Stimulated activated CD4-positive, alpha-beta T cell treated with anti-CD3 and anti-CD28 coated beads, Interleukin-1b, Interleukin-23, amount 100 ng/mL, for 1 hour (primary cell): ENCODE measurements around the gene MYBBP1A.

Source experiments
- DNase-seq, 2 donors: peaks; one replicate each; pipeline ENCODE4 v3.0.0-alpha.2; 2020; ENCODE audit warnings: low read depth in 2 of 2

The MYBBP1A gene

DNA sequence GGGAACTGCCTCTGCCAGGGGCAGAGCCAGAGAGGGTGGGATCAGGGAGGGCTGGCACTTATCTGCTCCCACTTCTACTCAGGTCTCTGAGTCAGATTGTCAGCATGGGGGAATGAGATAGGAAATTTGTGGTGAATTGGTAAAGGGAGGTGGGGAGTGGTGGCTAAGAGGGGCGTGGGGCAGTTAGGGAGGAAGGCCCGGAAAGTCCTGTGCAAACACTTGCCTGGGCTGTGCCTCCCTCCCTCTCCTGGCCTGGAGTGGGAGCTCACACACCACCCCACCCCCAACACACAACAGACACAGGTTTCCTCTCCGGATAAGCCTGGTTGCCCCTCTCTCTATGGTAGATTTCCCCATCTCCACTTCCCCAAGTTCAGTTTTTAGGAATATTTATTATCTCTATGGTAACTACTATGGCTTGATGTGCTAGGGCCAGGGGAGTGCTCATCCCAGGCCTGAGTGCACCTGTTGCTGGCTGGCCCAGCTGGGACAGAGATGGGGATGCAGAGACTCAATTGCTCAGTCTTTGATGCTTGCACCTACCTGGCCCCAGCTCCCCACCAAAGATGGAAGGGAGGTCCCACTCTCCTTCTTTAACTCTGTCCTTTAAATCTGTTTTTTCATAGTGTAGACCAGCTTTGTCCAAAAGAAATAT is 53.8 kb downstream of the MYBBP1A start:
- no peak for DNase-seq

DNA sequence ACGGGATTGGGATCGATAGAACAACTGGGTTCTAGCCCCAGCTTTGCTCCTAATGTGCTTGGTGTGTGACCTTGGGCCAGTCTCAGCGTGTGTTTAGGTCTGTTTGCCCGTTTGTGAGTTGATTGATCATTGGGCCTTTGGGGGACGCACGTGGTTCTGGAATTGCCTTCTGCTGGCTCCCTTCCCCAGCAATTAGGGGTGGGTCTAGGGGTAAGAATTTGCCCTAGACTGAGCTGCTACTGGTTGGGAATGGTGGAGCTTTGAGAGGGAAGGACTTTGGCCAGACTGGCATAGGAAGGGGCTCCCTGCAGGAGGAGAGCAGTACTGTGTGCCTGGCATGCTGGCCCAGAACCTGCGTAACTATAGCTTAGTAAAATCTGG is 55.0 kb downstream of the MYBBP1A start:
- no peak for DNase-seq

DNA sequence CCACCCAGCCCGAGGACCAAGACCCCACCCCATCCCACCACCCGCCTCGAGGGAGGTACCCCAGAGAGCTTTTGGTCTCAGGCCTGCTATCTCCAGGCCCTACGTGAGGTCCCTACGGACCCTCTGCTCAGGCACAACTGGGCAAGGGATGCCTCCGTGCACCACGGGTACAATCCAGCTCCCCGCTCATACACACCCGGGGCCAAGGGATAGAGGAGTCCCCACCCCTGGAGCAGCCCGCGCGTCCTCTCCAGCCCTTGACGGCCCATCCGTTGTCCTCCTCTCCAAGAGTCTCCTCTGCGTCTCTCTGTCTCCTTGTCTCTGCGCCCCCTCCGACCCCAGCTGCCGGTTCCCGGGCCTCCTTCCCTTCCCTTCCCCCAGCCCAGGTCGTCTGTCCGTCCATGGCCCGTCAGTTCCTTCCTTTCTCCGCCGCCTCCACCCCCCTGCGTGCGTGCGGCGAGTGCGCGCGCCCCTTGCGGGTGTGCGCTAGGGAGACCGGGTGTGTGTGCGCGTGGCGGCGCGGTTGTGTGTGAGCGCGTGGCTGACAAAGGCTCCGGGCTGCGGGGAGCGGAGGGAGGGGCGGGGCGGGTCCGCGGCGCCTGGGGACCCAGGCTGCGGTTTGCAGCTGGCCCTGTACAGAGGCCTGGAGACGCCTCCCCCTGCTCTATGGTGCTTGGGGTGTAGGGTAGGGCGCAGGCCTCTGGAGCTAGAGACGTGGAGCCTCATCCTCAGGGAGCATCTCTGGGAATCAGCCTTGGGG is 55.6 kb downstream of the MYBBP1A start:
- no peak for DNase-seq

DNA sequence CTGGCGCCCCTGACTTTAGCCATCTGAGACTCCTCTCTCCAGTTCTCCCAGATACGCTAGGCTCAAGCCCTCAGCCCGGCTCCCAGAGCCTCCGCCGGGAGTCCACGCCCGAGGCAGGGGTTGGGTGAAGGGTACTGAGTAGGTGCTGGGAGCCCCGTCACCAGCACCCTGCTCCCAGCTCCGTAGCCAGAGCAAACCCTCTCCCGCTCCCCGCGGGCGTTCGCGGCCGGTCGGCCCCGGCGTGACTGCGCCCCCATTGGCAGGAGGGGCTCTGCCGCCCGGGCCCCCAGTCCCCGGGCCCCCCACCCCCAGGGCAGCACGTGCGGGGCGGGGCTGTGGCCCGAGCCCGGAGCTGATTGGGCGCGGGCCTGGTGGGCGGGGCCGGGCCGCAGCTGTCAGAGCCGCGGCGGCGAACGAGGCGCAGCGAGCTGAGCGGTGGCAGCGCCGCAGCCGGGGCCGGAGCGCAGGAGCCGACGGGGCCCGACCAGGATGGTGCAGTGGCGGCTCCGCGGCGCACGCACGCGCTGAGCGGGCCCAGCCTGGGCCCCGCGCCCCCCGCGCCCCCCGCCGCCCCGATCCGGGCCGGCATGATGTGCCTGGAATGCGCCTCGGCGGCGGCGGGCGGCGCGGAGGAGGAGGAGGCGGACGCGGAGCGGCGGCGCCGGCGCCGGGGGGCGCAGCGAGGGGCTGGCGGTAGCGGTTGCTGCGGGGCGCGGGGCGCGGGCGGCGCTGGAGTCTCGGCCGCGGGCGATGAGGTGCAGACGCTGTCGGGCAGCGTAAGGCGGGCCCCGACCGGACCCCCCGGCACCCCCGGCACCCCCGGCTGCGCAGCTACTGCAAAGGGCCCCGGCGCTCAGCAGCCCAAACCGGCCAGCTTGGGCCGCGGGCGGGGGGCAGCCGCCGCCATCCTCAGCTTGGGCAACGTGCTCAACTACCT is 56.5 kb downstream of the MYBBP1A start, which contains the start of gene SPNS2:
TSS of gene SPNS2 (plus strand) at position 421 of the 937 bp plus-strand sequence. CDS start at position 588, 167 bp downstream.
- peak in 1 of 2 donors; percentile 49 for DNase-seq

DNA sequence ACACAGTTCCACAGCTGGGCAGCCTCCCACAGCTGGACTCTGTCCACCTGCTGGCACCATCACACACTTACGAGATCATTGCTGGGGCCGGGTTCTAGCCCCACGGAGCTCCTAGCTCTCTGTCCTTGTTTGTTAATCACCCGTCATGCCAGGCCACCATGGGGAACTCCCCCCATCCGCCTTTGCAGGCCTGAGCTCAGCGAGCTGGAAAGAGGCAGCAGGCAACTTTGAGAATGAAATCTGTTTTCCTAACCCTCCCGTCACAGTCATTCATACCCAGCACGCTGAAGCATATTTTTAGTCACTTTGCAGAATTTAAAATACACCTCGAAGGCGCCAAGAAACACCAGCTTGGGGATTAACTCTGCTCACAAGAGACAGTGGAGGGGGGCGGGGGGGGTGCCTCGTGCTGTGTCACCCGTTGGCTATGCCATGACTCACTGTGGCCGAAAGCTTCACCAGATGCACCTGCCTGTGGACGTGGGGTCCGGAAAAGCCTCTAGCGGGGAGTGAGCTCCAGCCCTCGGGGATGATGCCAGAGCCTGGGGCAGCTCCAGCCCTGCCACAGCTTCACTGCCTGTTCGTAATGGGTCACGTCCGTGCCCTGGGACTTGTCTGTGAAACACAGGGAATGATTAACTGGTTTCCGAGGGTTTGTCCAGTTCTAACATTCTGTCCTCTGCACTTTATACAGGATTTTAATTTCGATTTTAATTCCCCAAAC is 57.9 kb downstream of the MYBBP1A start:
- DNase-seq: no peak

DNA sequence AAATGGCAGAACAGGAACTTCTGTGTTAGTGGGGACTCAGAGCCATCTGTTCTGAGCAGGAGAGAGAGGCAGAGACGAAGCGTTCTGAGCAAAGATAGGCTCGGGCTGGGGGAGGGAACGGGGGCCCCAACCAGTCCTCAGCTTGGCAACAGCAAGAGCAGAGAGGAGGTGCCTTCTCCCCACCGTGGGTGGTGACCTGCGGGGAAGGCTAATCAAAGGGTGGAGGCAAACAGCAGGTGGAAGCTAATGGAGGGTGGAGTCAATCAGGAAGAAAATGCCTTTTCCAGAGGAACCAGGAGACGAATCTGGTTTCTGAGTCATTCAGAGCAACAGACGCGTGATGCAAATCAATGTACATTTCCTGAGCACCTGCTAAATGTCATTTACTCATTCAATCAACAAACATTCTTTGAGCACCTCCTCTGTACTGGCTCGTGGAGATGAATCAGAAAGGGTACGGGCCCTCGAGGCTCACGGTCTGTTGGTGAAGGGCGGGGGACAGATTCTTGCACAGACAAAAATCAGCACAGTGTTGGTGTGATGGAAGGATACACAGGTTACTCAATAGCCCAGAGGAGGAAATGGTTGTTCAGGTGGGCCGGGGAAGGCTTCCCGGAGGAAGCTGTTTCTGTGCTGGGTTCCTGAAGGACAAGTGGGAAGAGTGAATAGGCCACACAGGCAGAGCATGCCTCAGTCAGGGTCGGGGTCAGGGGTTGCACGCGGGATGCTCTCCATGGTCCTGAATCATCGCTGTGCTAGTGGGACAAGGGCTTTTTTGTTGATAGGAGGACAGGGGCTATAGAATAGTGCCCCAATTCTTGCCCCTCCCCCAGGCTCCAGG is 62.2 kb downstream of the MYBBP1A start:
- DNase-seq: no peak

DNA sequence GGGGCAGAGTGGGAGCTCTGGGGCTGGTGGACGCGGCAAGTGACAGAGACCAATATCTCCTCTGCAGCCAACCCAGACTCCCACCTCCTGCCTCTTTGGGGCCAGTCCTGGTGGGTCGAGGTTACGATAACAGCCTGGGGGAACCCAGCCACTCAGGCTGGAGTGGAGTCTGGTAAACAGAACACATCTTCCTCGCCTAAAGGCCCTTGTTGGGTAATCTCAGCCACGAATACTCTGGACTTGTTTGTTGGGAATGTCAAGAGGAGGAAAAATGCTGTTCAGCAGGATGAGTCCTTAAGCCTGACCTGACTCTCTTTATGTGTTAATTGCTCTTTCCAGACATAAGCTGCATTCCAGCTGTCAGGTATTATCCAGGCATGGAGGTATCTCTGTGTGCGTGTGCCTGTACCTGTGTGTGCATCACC is 64.5 kb downstream of the MYBBP1A start:
- no peak for DNase-seq

DNA sequence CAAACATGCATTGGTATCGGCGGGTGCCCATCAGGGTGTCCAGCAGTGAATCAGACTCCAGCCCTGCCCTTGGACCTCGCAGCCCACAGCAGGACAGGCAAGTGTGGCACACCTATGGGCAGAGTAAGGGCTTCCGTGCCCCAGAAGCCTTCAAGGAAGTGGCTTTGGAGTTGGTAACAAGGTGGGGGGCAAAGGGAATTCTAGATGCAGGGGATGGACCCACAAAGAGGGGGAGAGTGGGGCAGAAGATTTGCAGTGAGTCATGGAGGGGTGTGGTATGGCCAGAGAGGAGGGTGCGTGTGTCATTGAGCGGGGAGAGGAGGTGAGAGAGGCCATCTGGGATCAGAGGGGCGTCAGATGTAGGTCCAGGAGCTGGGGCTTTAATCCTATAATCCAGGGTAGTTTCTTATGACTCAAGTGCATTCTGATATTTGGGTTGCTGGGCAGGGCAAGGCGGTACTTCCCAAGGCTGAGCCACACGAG is 65.0 kb downstream of the MYBBP1A start:
- no peak for DNase-seq

DNA sequence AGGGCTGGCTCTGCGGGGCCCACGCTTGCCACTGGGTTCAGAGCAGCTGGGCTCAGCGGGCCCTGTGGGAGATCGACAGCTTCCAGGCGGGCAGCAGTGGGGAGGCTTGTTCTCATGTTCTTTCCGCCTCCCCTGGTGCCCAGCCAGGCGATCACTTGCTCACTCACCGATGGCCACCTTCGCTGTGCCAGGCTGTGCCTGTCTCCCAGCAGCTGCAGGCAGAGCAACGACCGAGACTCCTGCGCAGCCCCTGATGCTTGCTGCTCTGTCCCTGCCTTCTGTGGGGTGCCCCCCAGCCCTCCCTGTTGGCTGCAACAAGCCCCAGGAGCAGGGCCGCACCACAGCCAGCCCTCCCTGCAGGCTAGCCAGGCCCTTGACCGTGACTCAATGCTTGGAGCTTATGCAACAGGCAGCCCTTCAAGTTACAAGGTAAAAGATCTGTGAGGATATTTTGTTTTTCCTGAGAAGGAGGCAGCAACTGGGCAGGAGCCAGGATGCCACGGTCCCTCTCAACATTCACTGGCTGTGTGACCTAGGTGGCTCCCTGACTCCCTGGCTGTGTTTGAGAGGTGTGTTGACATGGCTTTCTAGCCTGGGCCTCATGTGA is 66.1 kb downstream of the MYBBP1A start:
- DNase-seq: no peak
